Calu3 (cell line): ENCODE results near the gene AKT3. TPM values are rescaled to one million over a fixed set of nuclear protein-coding genes. Genes with fewer than 3 reads are reported as not detected.

Experiments
- BruUV-seq: library from RNA; stranded (reverse); fragments of 400-500 nt; replicated peaks from 2 replicates; lab custom pipeline; 2021; lab: Mats Ljungman, UMichigan
- CTCF ChIA-PET: fragments of 300-600 bp; sonication (Branson Sonifier 250); formaldehyde crosslinking; loops from one replicate; lab custom pipeline; 2022; ENCODE audit warnings: antibody characterized with exemption; lab: Charles Lee
- DNase-seq: peaks from one replicate; pipeline ENCODE4 v3.0.0; 2022
- H3K27ac Mint-ChIP-seq: one replicate; pipeline ENCODE4 v1.8.0; 2022; ENCODE audit warnings: mixed read lengths; ENCODE audit not compliant: unreplicated experiment
- H3K27me3 Mint-ChIP-seq: one replicate; pipeline ENCODE4 v1.8.0; 2022; ENCODE audit warnings: mixed read lengths; ENCODE audit not compliant: unreplicated experiment
- H3K36me3 Mint-ChIP-seq: one replicate; pipeline ENCODE4 v1.8.0; 2022; ENCODE audit warnings: mild to moderate bottlenecking, moderate library complexity, mixed read lengths; ENCODE audit not compliant: insufficient read depth, unreplicated experiment
- H3K4me1 Mint-ChIP-seq: one replicate; pipeline ENCODE4 v1.8.0; 2022; ENCODE audit warnings: mild to moderate bottlenecking, low read depth, mixed read lengths; ENCODE audit not compliant: unreplicated experiment
- H3K4me3 Mint-ChIP-seq: one replicate; pipeline ENCODE4 v1.8.0; 2022; ENCODE audit warnings: mild to moderate bottlenecking, low read depth, moderate library complexity, mixed read lengths; ENCODE audit not compliant: unreplicated experiment
- H3K9me3 Mint-ChIP-seq: one replicate; pipeline ENCODE4 v1.8.0; 2022; ENCODE audit warnings: low read depth, mixed read lengths; ENCODE audit not compliant: unreplicated experiment
- intact Hi-C: fragments of 100-400 bp; cut with micrococcal nuclease; formaldehyde crosslinking; loops from one replicate; pipeline ENCODE4 v1.10.0; 2022; ENCODE audit not compliant: unreplicated experiment
- total RNA-seq: library from RNA; stranded (reverse); gene quantifications from 2 replicates; pipeline ENCODE4 v1.2.3, GENCODE V29; 2022
- TF ChIP-seq, protein P1 (sequence below): fragments of 200-600 bp; IDR thresholded peaks from one replicate; pipeline ENCODE4 v1.8.0; 2022; ENCODE audit warnings: antibody characterized with exemption; ENCODE audit not compliant: unreplicated experiment

Gene AKT3
- total RNA-seq, 1 experiment from 2014 or later, result 81.2 TPM

DNA sequence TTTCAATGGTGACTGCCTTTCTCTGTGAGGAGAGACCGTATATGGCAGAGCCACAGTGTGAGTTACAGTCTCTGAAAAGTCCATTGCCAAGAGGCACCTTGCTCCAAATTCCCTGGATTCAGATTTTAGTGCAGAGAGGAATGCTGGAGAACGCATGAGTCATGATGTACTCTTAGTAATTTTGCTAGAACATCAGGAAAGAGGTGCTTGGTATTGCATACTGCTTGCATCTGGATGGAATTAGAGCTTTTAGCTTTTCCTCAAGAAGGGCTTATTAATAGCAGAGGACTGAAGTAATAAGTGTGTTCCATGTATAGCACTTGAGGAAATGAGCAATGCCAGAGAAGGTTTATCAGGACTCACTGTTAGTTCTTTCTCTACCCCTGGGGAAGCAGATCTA lies 40.5 kb upstream of the AKT3 start:
- H3K4me1 Mint-ChIP-seq, result no peaks in the 10 kb centered on the region
- CTCF ChIA-PET, result no interaction called here
- no peaks in the 10 kb centered on the region for H3K36me3 Mint-ChIP-seq
- intact Hi-C loops, result no loop called here
- TF ChIP-seq, protein P1, sequence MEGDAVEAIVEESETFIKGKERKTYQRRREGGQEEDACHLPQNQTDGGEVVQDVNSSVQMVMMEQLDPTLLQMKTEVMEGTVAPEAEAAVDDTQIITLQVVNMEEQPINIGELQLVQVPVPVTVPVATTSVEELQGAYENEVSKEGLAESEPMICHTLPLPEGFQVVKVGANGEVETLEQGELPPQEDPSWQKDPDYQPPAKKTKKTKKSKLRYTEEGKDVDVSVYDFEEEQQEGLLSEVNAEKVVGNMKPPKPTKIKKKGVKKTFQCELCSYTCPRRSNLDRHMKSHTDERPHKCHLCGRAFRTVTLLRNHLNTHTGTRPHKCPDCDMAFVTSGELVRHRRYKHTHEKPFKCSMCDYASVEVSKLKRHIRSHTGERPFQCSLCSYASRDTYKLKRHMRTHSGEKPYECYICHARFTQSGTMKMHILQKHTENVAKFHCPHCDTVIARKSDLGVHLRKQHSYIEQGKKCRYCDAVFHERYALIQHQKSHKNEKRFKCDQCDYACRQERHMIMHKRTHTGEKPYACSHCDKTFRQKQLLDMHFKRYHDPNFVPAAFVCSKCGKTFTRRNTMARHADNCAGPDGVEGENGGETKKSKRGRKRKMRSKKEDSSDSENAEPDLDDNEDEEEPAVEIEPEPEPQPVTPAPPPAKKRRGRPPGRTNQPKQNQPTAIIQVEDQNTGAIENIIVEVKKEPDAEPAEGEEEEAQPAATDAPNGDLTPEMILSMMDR, result no peak
- H3K27ac Mint-ChIP-seq, result no peak overlapping the region
- no peak overlapping the region for H3K4me3 Mint-ChIP-seq
- DNase-seq, result no peak
- H3K27me3 Mint-ChIP-seq, result no peaks in the 10 kb centered on the region
- no peaks in the 10 kb centered on the region for H3K9me3 Mint-ChIP-seq
- no TSS peak for BruUV-seq

DNA sequence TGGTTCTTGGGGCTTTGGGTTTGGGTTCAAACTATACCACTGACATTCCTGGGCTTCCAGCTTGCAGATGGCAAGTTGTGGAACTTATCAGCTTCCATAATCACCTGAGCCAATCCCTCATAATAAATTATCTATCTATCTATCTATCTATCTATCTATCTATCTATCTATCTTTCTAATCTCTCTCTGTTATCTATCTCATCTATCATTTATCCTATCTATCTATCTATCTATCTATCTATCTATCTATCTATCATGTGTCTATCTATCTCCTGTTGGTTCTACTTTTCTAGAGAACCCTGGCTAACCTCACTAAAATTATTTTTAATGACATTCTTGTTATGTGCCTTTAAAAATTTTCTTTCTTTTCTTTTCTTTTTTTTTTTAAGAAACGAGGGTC lies 35.8 kb upstream of the AKT3 start:
- H3K36me3 Mint-ChIP-seq, result no peaks in the 10 kb centered on the region
- no peak overlapping the region for H3K27ac Mint-ChIP-seq
- H3K4me3 Mint-ChIP-seq, result no peak overlapping the region
- intact Hi-C loops, result no loop called here
- no TSS peak for BruUV-seq
- TF ChIP-seq, protein P1, result no peak
- DNase-seq, result no peak
- peaks cover 9% of the 10 kb centered on the region for H3K4me1 Mint-ChIP-seq
- CTCF ChIA-PET, result no interaction called here
- H3K27me3 Mint-ChIP-seq, result no peaks in the 10 kb centered on the region
- peaks cover 2% of the 10 kb centered on the region for H3K9me3 Mint-ChIP-seq

DNA sequence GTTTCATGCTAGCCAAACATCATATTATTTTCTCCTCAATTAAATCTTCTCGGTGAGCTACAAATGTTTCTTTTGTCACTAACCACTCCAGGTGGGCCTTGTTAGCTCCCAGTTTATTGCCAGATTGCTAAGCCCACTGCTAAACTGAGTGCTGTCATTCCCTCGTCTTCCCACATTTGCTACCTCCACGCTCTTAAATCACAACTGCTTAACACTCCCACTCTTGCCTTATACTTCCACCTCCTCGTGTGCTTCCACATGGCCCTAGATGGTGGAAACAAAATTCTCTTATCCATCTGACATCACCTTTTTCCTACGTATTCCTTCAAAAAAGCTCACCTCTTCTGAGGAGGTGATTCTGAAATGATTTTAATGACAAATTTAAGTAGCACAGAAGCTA lies 34.6 kb upstream of the AKT3 start:
- no peak for DNase-seq
- Mint-ChIP-seq H3K27me3 (no peaks in the 10 kb centered on the region), H3K27ac (no peak overlapping the region), H3K4me1 (peaks cover 9% of the 10 kb centered on the region), H3K4me3 (no peak overlapping the region), H3K36me3 (no peaks in the 10 kb centered on the region), H3K9me3 (peaks cover 2% of the 10 kb centered on the region)
- TF ChIP-seq, protein P1, result no peak
- no TSS peak for BruUV-seq
- intact Hi-C loops, result no loop called here
- CTCF ChIA-PET, result no interaction called here

DNA sequence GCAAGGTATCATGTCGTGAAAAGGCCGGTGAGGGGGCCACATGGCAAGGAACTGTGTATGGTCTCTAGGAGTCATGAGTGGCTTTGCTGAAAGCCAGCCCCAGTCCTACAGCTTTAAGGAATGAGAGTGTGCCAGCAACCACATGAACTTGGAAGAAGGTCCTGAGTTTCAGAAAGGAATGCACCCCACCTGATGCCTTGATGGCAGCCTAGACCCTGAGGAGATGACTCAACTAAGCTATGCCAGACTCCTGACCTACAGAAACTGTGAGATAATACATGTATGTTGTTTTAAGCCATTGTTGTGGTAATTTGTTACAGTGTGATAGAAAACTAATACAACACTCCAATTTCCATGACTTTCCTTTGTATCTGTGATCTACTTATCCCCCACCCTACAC lies 33.5 kb upstream of the AKT3 start:
- no peak for DNase-seq
- H3K36me3 Mint-ChIP-seq, result no peaks in the 10 kb centered on the region
- no peaks in the 10 kb centered on the region for H3K27me3 Mint-ChIP-seq
- TF ChIP-seq, protein P1, result no peak
- CTCF ChIA-PET, result no interaction called here
- H3K27ac Mint-ChIP-seq, result no peak overlapping the region
- H3K4me3 Mint-ChIP-seq, result no peak overlapping the region
- peaks cover 2% of the 10 kb centered on the region for H3K9me3 Mint-ChIP-seq
- intact Hi-C loops, result no loop called here
- peaks cover 9% of the 10 kb centered on the region for H3K4me1 Mint-ChIP-seq
- no TSS peak for BruUV-seq
